ENCODE results near the gene SAMD1. TPM values are rescaled to one million over a fixed set of nuclear protein-coding genes. Genes with fewer than 3 reads are reported as not detected.
A peak's percentile ranks its signal among the peaks of the same experiment; 100 is the strongest.

Gene SAMD1
- total and polyA plus RNA-seq, 9 of the 15 experiments (the other 6 are each of a cell fraction or from before 2014, with no cell fraction given) = 2.9 to 96.0 (median 43.5) TPM

- peak; percentile 85 for FAIRE-seq
- Histone ChIP-seq H3K27ac (ENCODE audit: extremely low read depth, low read depth, low read length) (peak overlapping the region; percentile 89), H4K20me1 (replicated peaks; ENCODE audit: control insufficient read depth, insufficient read depth, low read length) (no peaks in the 10 kb centered on the region), H3K27me3 (ENCODE audit: control insufficient read depth in 2 of 2, insufficient read depth in 2 of 2, low read length in 2 of 2) (no peaks in the 10 kb centered on the region), H3K4me1 (replicated peaks in 1 of 2; ENCODE audit: control insufficient read depth in 2 of 2, insufficient read depth in 2 of 2, low read length in 2 of 2) (peaks cover 43 to 50% of the 10 kb centered on the region in 2 experiments; a peak in 4 of 5 replicates), H2AFZ (ENCODE audit: low read depth, low read length) (peak overlapping the region; percentile 88), H3K9ac (ENCODE audit: insufficient read depth in 1 of 2, low read depth in 2 of 2, low read length in 2 of 2) (peak overlapping the region; percentile 84 to 92), H3K9me1 (ENCODE audit: control insufficient read depth, insufficient read depth, low read length) (peaks cover 4% of the 10 kb centered on the region), H3K36me3 (ENCODE audit: control insufficient read depth, insufficient read depth, low read length) (peaks cover 24% of the 10 kb centered on the region; the same call in 2 of the 3 replicates), H3K4me2 (ENCODE audit: insufficient read depth, low read length) (peak overlapping the region; percentile 91), H3K9me3 (replicated peaks; ENCODE audit: control insufficient read depth, insufficient read depth, low read depth, low read length) (no peaks in the 10 kb centered on the region), H3K4me3 (peak overlapping the region; percentile 46), H3K79me2 (ENCODE audit: control insufficient read depth, insufficient read depth, low read length) (peaks cover 24% of the 10 kb centered on the region)
- peak in 1 of 4 experiments; percentile 42 for DNase-seq (ENCODE audit: extremely low read depth in 1 of 4, low spot score in 3 of 4)
- CTCF ChIA-PET (ENCODE audit: low intra/inter-chr PET ratio) = interaction anchor here (1.2 kb wide), 1 partner anchor 238 kb away, joined by 3 read pairs; no protein-coding TSS in a partner anchor
- 29% methylated on average over 24 of the region's 61 CpGs for WGBS (ENCODE audit: insufficient coverage, low coverage, missing lambda C conversion rate)
- in situ Hi-C loops (cut with MboI) (no loop called here), intact Hi-C loops (cut with micrococcal nuclease) (loop anchor here (1.0 kb wide), 1 partner anchor 18 kb away; the partner anchor contains the start of gene ASF1B)
- POLR2A ChIA-PET = interaction anchor here (0.5 to 1.0 kb wide), 6 partner anchors 17 to 76 kb away, joined by 3 to 9 read pairs (median 3); partner anchors contain the start of gene ASF1B
- peak; percentile 65 for ATAC-seq
- no TSS peak for BruUV-seq (replicated peaks)
- TF ChIP-seq PURB (CRISPR knock-in tag; IDR thresholded peaks at IDR 0.05; ENCODE audit: low read depth) (no peak), ZNF766 (CRISPR knock-in tag; conservative IDR thresholded peaks at IDR 0.05) (peak; percentile 72; the same call in 1 of the 2 replicates), SMAD1 (IDR thresholded peaks at IDR 0.05; ENCODE audit: low read depth, low read length, partially characterized antibody) (no peak), YY1 (IDR thresholded peaks at IDR 0.05; ENCODE audit: borderline replicate concordance in 1 of 3, control insufficient read depth in 1 of 3, extremely low read depth in 1 of 3, insufficient read depth in 3 of 3, insufficient read length in 1 of 3, insufficient replicate concordance in 2 of 3, low read depth in 1 of 3, low read length in 2 of 3) (no peak), JUN (IDR thresholded peaks at IDR 0.05; ENCODE audit: borderline replicate concordance, low read depth, low read length) (no peak), JUN (CRISPR knock-in tag; IDR thresholded peaks at IDR 0.05; ENCODE audit: borderline replicate concordance) (no peak), E2F3 (CRISPR knock-in tag; IDR thresholded peaks at IDR 0.05) (no peak; the same call in 1 of the 2 replicates), MBD2 (IDR thresholded peaks at IDR 0.05; ENCODE audit: borderline replicate concordance, low read depth) (no peak), ZFX (CRISPR knock-in tag; IDR thresholded peaks at IDR 0.05) (peak; percentile 97), EWSR1 (IDR thresholded peaks at IDR 0.05; ENCODE audit: borderline replicate concordance, low read depth, partially characterized antibody) (no peak), ETS2 (tag; IDR thresholded peaks at IDR 0.05; ENCODE audit: borderline replicate concordance, poor library complexity, severe bottlenecking) (no peak), FOXJ3 (CRISPR knock-in tag; IDR thresholded peaks at IDR 0.05) (no peak), HCFC1 (IDR thresholded peaks at IDR 0.05; ENCODE audit: low read depth, low read length) (peak; percentile 23; the same call in 1 of the 2 replicates), NR4A1 (CRISPR knock-in tag; IDR thresholded peaks at IDR 0.05) (no peak), NR4A1 (tag; IDR thresholded peaks at IDR 0.05) (peak; percentile 50; the same call in 1 of the 2 replicates), SFPQ (IDR thresholded peaks at IDR 0.05; ENCODE audit: low read depth, low read length) (no peak)
Observed at GRCh38 chr19:14118165-14119051, 27.9 kb upstream of the SAMD1 start.
